Measurements from ENCODE around the gene CDC73. TPM values are rescaled to one million over a fixed set of nuclear protein-coding genes. Genes with fewer than 3 reads are reported as not detected.

CDC73 gene
- total RNA-seq, 2 donors from 2014 or later: 22.6 to 37.9 TPM

- H3K4me1 ChIP-seq: peaks cover 28% of the 10 kb centered on the region
- TF ChIP-seq POLR2A (IDR thresholded peaks at IDR 0.05) (no peak), CTCF (IDR thresholded peaks at IDR 0.05) (no peak)
- no peaks in the 10 kb centered on the region for H3K36me3 ChIP-seq (replicated peaks in 1 of 2; ENCODE audit: insufficient read depth in 1 of 2, low read depth in 2 of 2)
- intact Hi-C loops (cut with DNase I): no loop called here
- no peaks in the 10 kb centered on the region for H3K27me3 ChIP-seq
- DNase-seq: no peak
- H3K27ac ChIP-seq: no peak overlapping the region
- no peak overlapping the region for H3K4me3 ChIP-seq
- ATAC-seq: no peak
- no peaks in the 10 kb centered on the region for H3K9me3 ChIP-seq
Measured at GRCh38 chr1:193123751-193124150, 1.9 kb downstream of the CDC73 start.

DNA sequence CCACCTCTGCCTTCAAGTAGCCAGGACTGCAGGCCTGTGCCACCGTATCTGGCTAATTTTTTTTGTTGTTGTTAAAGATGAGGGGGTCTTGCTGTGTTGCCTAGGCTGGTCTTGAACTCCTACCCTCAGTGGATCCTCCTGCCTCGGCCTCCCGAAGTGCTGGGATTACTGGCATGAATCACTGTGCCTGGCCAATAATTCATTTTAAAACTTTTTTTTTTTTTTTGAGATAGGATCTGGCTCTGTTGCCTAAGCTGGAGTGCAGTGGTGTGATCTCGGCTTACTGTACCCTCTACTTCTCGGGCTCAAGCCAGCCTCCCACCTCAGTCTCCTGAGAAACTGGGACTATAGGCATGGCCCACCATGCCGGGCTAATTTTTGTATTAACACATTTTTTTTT is 3.5 kb downstream of the CDC73 start:
- peaks cover 4% of the 10 kb centered on the region in 2 donors for H3K36me3 ChIP-seq (replicated peaks in 1 of 2; ENCODE audit: insufficient read depth in 1 of 2, low read depth in 2 of 2)
- no peak overlapping the region for H3K27ac ChIP-seq
- no peaks in the 10 kb centered on the region for H3K27me3 ChIP-seq
- peaks cover 28% of the 10 kb centered on the region for H3K4me1 ChIP-seq
- H3K9me3 ChIP-seq: no peaks in the 10 kb centered on the region
- intact Hi-C loops (cut with DNase I): no loop called here
- DNase-seq (no peak), ATAC-seq (no peak)
- WGBS, 2 donors: 84 to 91% methylated on average over 6 of the region's 6 CpGs
- no peak for TF ChIP-seq CTCF (IDR thresholded peaks at IDR 0.05)
- no peak for TF ChIP-seq POLR2A (IDR thresholded peaks at IDR 0.05)
- H3K4me3 ChIP-seq: no peak overlapping the region

DNA sequence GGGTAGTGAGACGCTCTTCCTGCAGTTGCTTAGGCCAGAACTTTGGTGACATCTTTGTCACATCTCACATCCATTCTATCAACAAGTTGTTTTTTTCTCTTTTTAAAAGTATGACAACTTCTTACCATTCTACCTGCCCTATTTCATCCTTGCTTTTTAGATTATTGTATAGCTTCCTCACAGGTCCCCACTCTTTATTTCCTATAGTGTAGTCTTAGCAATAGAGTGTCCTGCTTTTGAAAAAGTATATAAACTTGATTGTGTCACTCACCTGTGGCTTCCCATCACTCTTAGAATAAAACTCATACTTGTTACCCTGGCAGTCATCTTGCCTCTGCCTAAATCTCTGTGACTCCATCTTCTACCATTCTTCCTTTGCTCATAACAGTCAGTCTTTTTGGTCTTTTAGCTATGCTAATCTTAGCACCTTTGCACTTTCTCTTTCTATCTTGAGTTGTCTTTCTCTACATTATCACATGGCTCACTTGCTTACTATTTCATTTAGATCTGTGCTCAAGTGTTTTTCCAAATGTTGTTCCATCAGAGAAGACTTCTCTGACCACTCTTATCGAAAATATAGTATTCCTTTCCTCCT is 9.5 kb downstream of the CDC73 start:
- no peaks in the 10 kb centered on the region for H3K27me3 ChIP-seq
- peaks cover 4 to 9% of the 10 kb centered on the region in 2 donors for H3K36me3 ChIP-seq (replicated peaks in 1 of 2; ENCODE audit: insufficient read depth in 1 of 2, low read depth in 2 of 2)
- no peak overlapping the region for H3K4me3 ChIP-seq
- no peak for TF ChIP-seq POLR2A (IDR thresholded peaks at IDR 0.05)
- no peak for TF ChIP-seq CTCF (IDR thresholded peaks at IDR 0.05)
- ATAC-seq (no peak), DNase-seq (no peak)
- H3K4me1 ChIP-seq: no peaks in the 10 kb centered on the region
- 98 to 100% methylated on average over 2 of the region's 2 CpGs for WGBS, 2 donors
- H3K9me3 ChIP-seq: no peaks in the 10 kb centered on the region
- no peak overlapping the region for H3K27ac ChIP-seq
- intact Hi-C loops (cut with DNase I): no loop called here

- intact Hi-C loops (cut with DNase I): no loop called here
- H3K9me3 ChIP-seq: no peaks in the 10 kb centered on the region
- H3K36me3 ChIP-seq (replicated peaks in 1 of 2; ENCODE audit: insufficient read depth in 1 of 2, low read depth in 2 of 2): peaks cover 0 to 8% of the 10 kb centered on the region in 2 donors
- WGBS, 2 donors: 60 to 65% methylated on average over 7 of the region's 7 CpGs
- TF ChIP-seq POLR2A (IDR thresholded peaks at IDR 0.05): no peak
- TF ChIP-seq CTCF (IDR thresholded peaks at IDR 0.05): no peak
- H3K27ac ChIP-seq: no peak overlapping the region
- H3K4me1 ChIP-seq: no peaks in the 10 kb centered on the region
- ATAC-seq: no peak
- no peak for DNase-seq
- H3K27me3 ChIP-seq: no peaks in the 10 kb centered on the region
- no peak overlapping the region for H3K4me3 ChIP-seq
Measured at GRCh38 chr1:193140254-193140653, 18.4 kb downstream of the CDC73 start.

GRCh38 chr1:193141804-193142203 is 20.0 kb downstream of the CDC73 start:
- intact Hi-C loops (cut with DNase I): no loop called here
- H3K27me3 ChIP-seq: no peaks in the 10 kb centered on the region
- H3K36me3 ChIP-seq (replicated peaks in 1 of 2; ENCODE audit: insufficient read depth in 1 of 2, low read depth in 2 of 2): peaks cover 0 to 8% of the 10 kb centered on the region in 2 donors
- no peak overlapping the region for H3K27ac ChIP-seq
- no peak overlapping the region for H3K4me3 ChIP-seq
- WGBS, 2 donors: 72 to 79% methylated on average over 3 of the region's 3 CpGs
- no peaks in the 10 kb centered on the region for H3K9me3 ChIP-seq
- DNase-seq (no peak), ATAC-seq (no peak)
- no peaks in the 10 kb centered on the region for H3K4me1 ChIP-seq
- no peak for TF ChIP-seq POLR2A (IDR thresholded peaks at IDR 0.05)
- no peak for TF ChIP-seq CTCF (IDR thresholded peaks at IDR 0.05)

Data from body of pancreas (tissue), 4 donors.